Right cardiac atrium (tissue), 5 donors: ENCODE results near the gene RASGRP1. TPM values are rescaled to one million over a fixed set of nuclear protein-coding genes. Genes with fewer than 3 reads are reported as not detected.
A peak's percentile ranks its signal among the peaks of the same experiment; 100 is the strongest.

ENCODE experiments used
- ATAC-seq, 2 donors: fragments of 200-7000 bp; cut with Tn5 transposase; one replicate each; pipeline versions ENCODE4 v1.8.0 to v1.9.1; 2020; ENCODE audit warnings: moderate library complexity in 2 of 2, mild to moderate bottlenecking in 1 of 2
- DNase-seq, 3 donors: peaks; one replicate each; pipeline ENCODE4 v3.0.0-alpha.2; 2020
- H3K27ac ChIP-seq: one replicate; pipeline ENCODE4 v1.5.1; 2013; ENCODE audit warnings: mild to moderate bottlenecking, low read length, control low read depth, moderate library complexity
- H3K27me3 ChIP-seq: one replicate; pipeline ENCODE4 v1.6.1; 2013; ENCODE audit not compliant: control insufficient read depth, insufficient read depth
- H3K4me1 ChIP-seq: one replicate; pipeline ENCODE4 v1.6.1; 2013; ENCODE audit warnings: low read length; ENCODE audit not compliant: control insufficient read depth, insufficient read depth
- H3K4me3 ChIP-seq: one replicate; pipeline ENCODE4 v1.5.1; 2013; ENCODE audit warnings: low read length, control low read depth
- H3K9me3 ChIP-seq: one replicate; pipeline ENCODE4 v1.6.1; 2013; ENCODE audit warnings: low read length; ENCODE audit not compliant: control insufficient read depth
- WGBS: extraction: QIAGEN DNeasy Blood & Tissue Kit; methylation state at CpG from one replicate; pipeline ENCODE4 v1.1.7; 2013; 5-methylcytosine and 5-hydroxymethylcytosine counted together
- intact Hi-C, 4 donors: fragments of 100-400 bp; cut with DNase I; formaldehyde crosslinking; loops; one replicate each; pipeline versions ENCODE4 v1.11.0 to v1.14.0; 2022 to 2023
- polyA plus RNA-seq: library from polyadenylated mRNA; stranded (reverse); fragments of 200-250 nt; gene quantifications from one replicate; pipeline ENCODE4 v1.2.3, GENCODE V29; 2013
- total RNA-seq, 4 donors: library from RNA; stranded (reverse); fragmentation: NEBNext Ultra II Directional; extraction: Animal tissue kit (Norgen Biotek cat#: 25700); gene quantifications; one replicate each; pipeline ENCODE4 v1.2.1, GENCODE V29; 2021
- donor health status: healthy with polysubstance abuse.
- donor health status: DM: no; HTN: yes; CAD: no.
- donor health status: DM: no; HTN: no; CAD: no.
- donor health status: DM: no; HTN: yes; CAD: no; lungs with severe emphysema.
- donor health status: DM: yes; HTN: yes; CAD: no.

Gene RASGRP1
- total and polyA plus RNA-seq, 5 donors, result 0.43 to 3.5 (median 1.4) TPM

GRCh38 chr15:38565287-38565670 lies 665 bp upstream of the RASGRP1 start:
- no peaks in the 10 kb centered on the region for H3K27me3 ChIP-seq
- WGBS, result 57% methylated on average over 16 of the region's 16 CpGs
- no peak overlapping the region for H3K27ac ChIP-seq
- no peaks in the 10 kb centered on the region for H3K4me1 ChIP-seq
- H3K4me3 ChIP-seq, result no peak overlapping the region
- peak; percentile 10 to 17 for ATAC-seq
- no peaks in the 10 kb centered on the region for H3K9me3 ChIP-seq
- no peak for DNase-seq
- intact Hi-C loops, result loop anchor here in 1 of 4 donors (10.0 kb wide), 2 partner anchors 60 to 120 kb away; no protein-coding TSS in a partner anchor

- H3K4me3 ChIP-seq, result peak overlapping the region; percentile 55
- DNase-seq (peak; percentile 65 to 88 (median 85)), ATAC-seq (peak; percentile 90 to 92)
- no peaks in the 10 kb centered on the region for H3K27me3 ChIP-seq
- no peaks in the 10 kb centered on the region for H3K4me1 ChIP-seq
- intact Hi-C loops, result loop anchor here (2.0 to 10.0 kb wide), 6 partner anchors 61 to 121 kb away; no protein-coding TSS in a partner anchor
- WGBS, result 9% methylated on average over 59 of the region's 59 CpGs
- H3K27ac ChIP-seq, result no peak overlapping the region
- no peaks in the 10 kb centered on the region for H3K9me3 ChIP-seq
Measured at GRCh38 chr15:38563723-38564519, 693 bp downstream of the RASGRP1 start.

DNA sequence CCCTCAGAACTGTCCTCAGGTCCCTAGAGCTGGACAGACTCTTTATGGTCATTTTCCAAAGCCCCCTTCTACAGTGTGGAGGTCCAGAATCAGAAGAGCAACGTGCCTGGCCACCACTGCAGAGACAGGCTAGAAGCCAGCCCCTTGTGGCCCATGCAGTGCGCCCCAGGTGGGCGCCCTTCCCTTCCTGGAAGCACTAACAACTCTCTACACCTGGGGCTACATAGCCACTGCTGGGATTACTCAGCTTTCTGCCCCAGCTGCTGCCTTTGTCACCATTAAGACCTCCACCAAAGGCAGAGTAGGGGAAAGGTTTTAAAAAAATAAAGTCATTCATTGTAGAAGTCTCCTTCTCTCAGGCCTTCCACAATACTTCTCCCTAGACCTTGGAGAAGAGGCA lies 2.3 kb downstream of the RASGRP1 start:
- intact Hi-C loops, result loop anchor here (2.0 to 10.0 kb wide), 6 partner anchors 63 to 123 kb away; no protein-coding TSS in a partner anchor
- DNase-seq (no peak), ATAC-seq (no peak)
- WGBS, result 85% methylated on average over 3 of the region's 3 CpGs
- H3K9me3 ChIP-seq, result no peaks in the 10 kb centered on the region
- no peaks in the 10 kb centered on the region for H3K27me3 ChIP-seq
- no peak overlapping the region for H3K4me3 ChIP-seq
- H3K4me1 ChIP-seq, result no peaks in the 10 kb centered on the region
- H3K27ac ChIP-seq, result no peak overlapping the region

- DNase-seq (no peak), ATAC-seq (no peak)
- Histone ChIP-seq H3K9me3 (no peaks in the 10 kb centered on the region), H3K27me3 (no peaks in the 10 kb centered on the region), H3K4me1 (no peaks in the 10 kb centered on the region), H3K4me3 (no peak overlapping the region), H3K27ac (no peak overlapping the region)
- 82% methylated on average over 7 of the region's 7 CpGs for WGBS
- intact Hi-C loops, result loop anchor here in 3 of 4 donors (5.0 to 10.0 kb wide), 4 partner anchors 64 to 124 kb away; no protein-coding TSS in a partner anchor
Measured at GRCh38 chr15:38560456-38560926, 4.1 kb downstream of the RASGRP1 start.

- no peak overlapping the region for H3K27ac ChIP-seq
- WGBS, result 12% methylated on average over 7 of the region's 7 CpGs
- ATAC-seq (no peak), DNase-seq (no peak)
- no peaks in the 10 kb centered on the region for H3K4me1 ChIP-seq
- H3K4me3 ChIP-seq, result no peak overlapping the region
- H3K27me3 ChIP-seq, result no peaks in the 10 kb centered on the region
- no peaks in the 10 kb centered on the region for H3K9me3 ChIP-seq
- intact Hi-C loops, result loop anchor here in 3 of 4 donors (5.0 to 10.0 kb wide), 4 partner anchors 65 to 125 kb away; no protein-coding TSS in a partner anchor
Measured at GRCh38 chr15:38559636-38560307, 4.8 kb downstream of the RASGRP1 start.

DNA sequence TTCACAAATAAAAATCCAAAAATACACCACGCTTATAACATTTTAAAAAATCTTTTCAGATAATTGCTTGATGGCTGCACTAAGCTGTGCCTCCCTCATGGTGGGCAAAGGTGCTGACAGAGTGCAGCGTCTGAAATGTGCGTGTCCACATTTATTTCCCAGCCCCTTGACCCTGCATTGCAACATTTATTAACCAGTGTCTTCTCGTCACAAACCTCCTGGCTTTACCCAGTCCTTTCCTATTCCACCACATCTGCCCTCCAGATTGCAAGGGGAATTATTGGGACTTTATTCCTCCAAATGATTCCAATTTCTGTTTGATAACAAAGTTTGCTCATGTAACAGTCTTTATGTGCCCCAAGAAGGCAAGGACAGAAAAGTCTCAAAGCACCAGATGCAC lies 5.5 kb downstream of the RASGRP1 start:
- WGBS, result 60% methylated on average over 4 of the region's 4 CpGs
- H3K27me3 ChIP-seq, result no peaks in the 10 kb centered on the region
- ATAC-seq (no peak), DNase-seq (no peak)
- H3K9me3 ChIP-seq, result no peaks in the 10 kb centered on the region
- intact Hi-C loops, result no loop called here
- no peak overlapping the region for H3K27ac ChIP-seq
- no peak overlapping the region for H3K4me3 ChIP-seq
- no peaks in the 10 kb centered on the region for H3K4me1 ChIP-seq

DNA sequence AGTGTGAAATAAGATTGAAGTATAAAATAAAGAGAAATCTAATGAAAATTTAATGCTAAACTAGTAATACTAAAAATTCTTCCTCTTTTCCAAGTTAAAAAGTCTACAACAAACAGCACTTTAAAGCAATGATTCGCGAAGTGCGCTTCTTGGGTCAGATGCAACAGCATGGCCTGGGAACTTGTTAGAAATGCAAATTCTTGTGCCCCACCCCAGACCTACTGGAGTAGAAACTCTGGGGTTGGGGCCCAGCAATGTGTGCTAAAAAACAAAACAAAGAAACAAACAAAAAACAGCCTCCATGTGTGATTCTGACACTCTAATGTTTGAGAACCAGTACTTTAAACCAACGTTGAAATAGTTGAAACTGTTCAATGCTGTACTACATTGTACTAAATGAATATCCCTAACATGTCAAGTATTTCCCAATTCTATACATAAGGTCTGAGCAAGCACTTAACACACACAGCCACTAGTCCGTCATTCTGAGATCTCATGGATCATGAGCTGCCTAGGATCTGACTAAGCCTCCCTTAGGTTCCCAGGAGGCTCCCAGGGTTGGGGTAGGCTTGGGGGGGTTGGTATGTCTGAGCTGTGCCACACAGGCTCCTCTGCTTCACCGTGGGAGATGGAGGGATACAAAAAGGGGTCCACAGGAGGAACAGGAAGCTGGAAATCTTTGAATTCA lies 6.1 kb downstream of the RASGRP1 start:
- intact Hi-C loops, result no loop called here
- H3K27ac ChIP-seq, result no peak overlapping the region
- 79% methylated on average over 6 of the region's 6 CpGs for WGBS
- no peaks in the 10 kb centered on the region for H3K4me1 ChIP-seq
- H3K9me3 ChIP-seq, result no peaks in the 10 kb centered on the region
- no peak overlapping the region for H3K4me3 ChIP-seq
- no peak for DNase-seq
- H3K27me3 ChIP-seq, result no peaks in the 10 kb centered on the region
- no peak for ATAC-seq

DNA sequence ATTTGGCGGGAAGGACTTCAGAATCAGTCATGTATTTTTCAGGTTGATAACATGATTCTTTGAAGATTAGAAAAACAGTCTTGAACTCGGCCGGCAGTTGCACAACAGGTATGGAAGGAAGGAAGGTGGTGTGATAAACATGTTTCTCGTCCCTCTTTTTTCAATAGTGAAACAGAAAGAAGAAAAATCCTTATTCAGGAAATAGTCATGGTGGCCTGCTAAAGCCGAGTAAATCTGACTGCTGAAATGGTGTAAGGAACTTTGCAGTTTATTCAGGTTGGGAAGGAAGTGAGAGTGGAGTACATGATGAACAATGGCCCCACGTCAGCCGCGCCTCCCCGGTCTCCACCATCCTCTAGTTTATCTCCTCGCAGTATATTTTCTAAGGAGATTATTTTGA lies 6.7 kb downstream of the RASGRP1 start:
- Histone ChIP-seq H3K27me3 (no peaks in the 10 kb centered on the region), H3K27ac (no peak overlapping the region), H3K4me1 (no peaks in the 10 kb centered on the region), H3K9me3 (no peaks in the 10 kb centered on the region), H3K4me3 (no peak overlapping the region)
- intact Hi-C loops, result no loop called here
- 75% methylated on average over 10 of the region's 10 CpGs for WGBS
- ATAC-seq (no peak), DNase-seq (no peak)

DNA sequence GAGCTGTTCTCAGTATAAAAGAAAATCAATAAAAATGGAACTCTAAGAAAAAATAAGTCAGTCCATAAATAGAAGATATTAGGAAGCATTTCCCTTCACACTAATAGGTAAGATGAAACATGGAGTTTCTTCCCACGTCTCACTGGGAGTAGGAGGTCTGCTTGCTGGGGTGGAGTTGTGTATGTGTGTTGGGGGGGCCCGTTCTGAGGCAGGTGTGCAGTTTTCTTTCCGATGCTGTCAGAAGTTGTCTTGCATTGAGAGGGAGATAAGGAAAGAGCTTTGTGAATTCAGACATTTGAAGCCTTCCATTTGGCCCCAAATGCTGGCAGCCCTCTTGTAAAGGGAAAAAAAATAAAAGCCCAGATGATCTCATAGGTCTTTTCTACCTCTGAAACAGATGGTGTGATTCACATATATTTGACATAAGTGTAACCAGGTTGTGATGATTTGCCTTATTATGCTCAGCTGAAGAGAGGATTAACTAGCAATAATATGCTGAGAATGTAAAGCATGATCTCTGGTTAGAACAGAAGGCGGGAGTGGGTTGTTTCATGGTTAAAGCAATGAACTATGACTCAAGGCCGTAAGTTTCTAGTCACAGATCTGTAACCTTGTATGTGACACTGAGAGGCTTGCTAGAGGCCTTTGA lies 8.8 kb downstream of the RASGRP1 start:
- H3K4me3 ChIP-seq, result no peak overlapping the region
- no peak overlapping the region for H3K27ac ChIP-seq
- WGBS, result 75% methylated on average over 5 of the region's 5 CpGs
- no peak for DNase-seq
- no peak for ATAC-seq
- H3K27me3 ChIP-seq, result no peaks in the 10 kb centered on the region
- no peaks in the 10 kb centered on the region for H3K4me1 ChIP-seq
- intact Hi-C loops, result no loop called here
- no peaks in the 10 kb centered on the region for H3K9me3 ChIP-seq

- H3K27me3 ChIP-seq, result no peaks in the 10 kb centered on the region
- 71% methylated on average over 4 of the region's 4 CpGs for WGBS
- no peak for ATAC-seq
Measured at GRCh38 chr15:38554354-38554753, 10.3 kb downstream of the RASGRP1 start.

More at GRCh38 chr15:38554354-38554753, 10.3 kb downstream of the RASGRP1 start:
- Histone ChIP-seq H3K4me3 (no peak overlapping the region), H3K4me1 (no peaks in the 10 kb centered on the region), H3K9me3 (no peaks in the 10 kb centered on the region), H3K27ac (no peak overlapping the region)
- DNase-seq, result no peak
- intact Hi-C loops, result no loop called here
